GM18951 (cell line): ENCODE results near the gene CHD9NB.
A peak's percentile ranks its signal among the peaks of the same experiment; 100 is the strongest.
"Not testable (repeated sequence)": the region's sequence is repeated elsewhere in the genome, so short reads cannot be mapped to it uniquely, and the experiment has no call there.

Experiments used
- POLR2A ChIP-seq: IDR thresholded peaks from 4 replicates; pipeline ENCODE4 v1.6.1; 2011; ENCODE audit warnings: mild to moderate bottlenecking; ENCODE audit not compliant: insufficient read length, insufficient read depth; ENCODE audit errors: extremely low read depth
- in situ Hi-C: fragments of 300-500 bp; cut with MboI; formaldehyde crosslinking; loops from one replicate; pipeline ENCODE4 v1.12.0; 2022; ENCODE audit warnings: low sequenced_read_pairs, mixed read lengths, inconsistent platforms; ENCODE audit not compliant: unreplicated experiment

Gene CHD9NB

GRCh38 chr16:53080345-53081031, 27.8 kb upstream of the CHD9NB start:
- in situ Hi-C loops: no loop called here
- TF ChIP-seq POLR2A: no peak

DNA sequence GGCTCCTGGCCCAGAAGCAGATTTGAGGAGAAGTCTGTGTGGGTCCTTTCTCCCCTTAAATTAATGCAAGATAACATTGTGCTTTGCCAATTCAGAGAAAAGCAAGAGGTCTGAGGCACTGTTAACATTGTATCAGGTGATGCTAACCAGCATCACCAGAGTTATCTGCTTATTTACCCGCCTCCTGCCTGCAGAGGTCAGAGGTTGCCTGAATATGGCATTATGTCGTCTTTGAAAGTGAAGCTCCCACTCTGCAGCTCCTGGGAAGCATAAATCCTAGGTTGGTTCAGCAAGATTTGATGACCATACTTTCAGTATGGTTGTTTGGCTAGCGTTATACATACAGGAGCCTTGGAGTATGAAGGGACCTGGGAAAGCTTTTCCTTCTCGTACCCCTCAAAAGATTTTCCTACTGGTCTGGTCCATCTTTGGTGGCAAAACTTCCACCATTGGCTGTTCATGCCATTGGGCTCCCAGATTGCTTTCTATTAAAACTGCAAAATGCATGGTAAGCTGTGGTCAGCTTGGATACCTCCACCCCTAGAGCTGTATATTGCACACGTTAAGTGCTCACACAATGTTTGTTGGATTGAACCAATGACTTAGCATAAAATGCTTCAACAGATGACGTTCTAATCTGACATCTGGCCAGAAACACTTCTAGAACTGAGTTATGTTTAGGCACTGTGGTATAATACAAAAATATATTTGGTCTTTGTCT, 26.2 kb upstream of the CHD9NB start:
- TF ChIP-seq POLR2A: no peak
- in situ Hi-C loops: no loop called here

- in situ Hi-C loops: no loop called here
- no peak for TF ChIP-seq POLR2A
Measured at GRCh38 chr16:53078247-53078646, 25.6 kb upstream of the CHD9NB start.

GRCh38 chr16:53075461-53075860, 22.8 kb upstream of the CHD9NB start:
- in situ Hi-C loops: not testable (repeated sequence)

GRCh38 chr16:53074296-53074695, 21.6 kb upstream of the CHD9NB start:
- in situ Hi-C loops: not testable (repeated sequence)

- TF ChIP-seq POLR2A: no peak
- in situ Hi-C loops: no loop called here
Measured at GRCh38 chr16:53073022-53073421, 20.3 kb upstream of the CHD9NB start.

- in situ Hi-C loops: no loop called here
Measured at GRCh38 chr16:53071748-53072301, 19.1 kb upstream of the CHD9NB start.

GRCh38 chr16:53069772-53070171, 17.1 kb upstream of the CHD9NB start:
- in situ Hi-C loops: loop anchor here (10.0 kb wide), 1 partner anchor 55 kb away; no protein-coding TSS in a partner anchor

More at GRCh38 chr16:53071748-53072301, 19.1 kb upstream of the CHD9NB start:
- TF ChIP-seq POLR2A: no peak

GRCh38 chr16:53068423-53068833, 15.7 kb upstream of the CHD9NB start:
- in situ Hi-C loops: loop anchor here (10.0 kb wide), 1 partner anchor 56 kb away; no protein-coding TSS in a partner anchor
- TF ChIP-seq POLR2A: no peak

More at GRCh38 chr16:53069772-53070171, 17.1 kb upstream of the CHD9NB start:
- no peak for TF ChIP-seq POLR2A

DNA sequence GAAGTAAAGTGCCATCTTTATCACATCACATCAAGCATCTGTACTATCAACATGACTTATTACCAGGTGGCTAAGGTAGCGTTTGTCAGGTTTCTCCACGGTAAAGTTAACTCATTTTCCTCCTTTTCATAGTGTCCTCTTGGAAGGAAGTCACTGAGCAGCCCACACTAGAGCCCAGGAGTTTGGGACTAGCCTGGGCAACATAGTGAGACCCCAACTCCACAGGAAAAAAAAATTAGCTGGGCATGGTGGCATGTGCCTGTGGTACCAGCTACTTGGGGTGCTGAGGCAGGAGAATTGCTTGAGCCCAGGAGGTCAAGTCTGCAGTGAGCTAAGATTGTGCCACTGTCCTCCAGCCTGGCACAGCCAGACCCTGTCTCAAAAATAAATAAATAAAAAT, 15.0 kb upstream of the CHD9NB start:
- in situ Hi-C loops: loop anchor here (10.0 kb wide), 1 partner anchor 57 kb away; no protein-coding TSS in a partner anchor
- TF ChIP-seq POLR2A: no peak

- in situ Hi-C loops: loop anchor here (10.0 kb wide), 1 partner anchor 59 kb away; no protein-coding TSS in a partner anchor
Measured at GRCh38 chr16:53065461-53066061, 12.9 kb upstream of the CHD9NB start.

DNA sequence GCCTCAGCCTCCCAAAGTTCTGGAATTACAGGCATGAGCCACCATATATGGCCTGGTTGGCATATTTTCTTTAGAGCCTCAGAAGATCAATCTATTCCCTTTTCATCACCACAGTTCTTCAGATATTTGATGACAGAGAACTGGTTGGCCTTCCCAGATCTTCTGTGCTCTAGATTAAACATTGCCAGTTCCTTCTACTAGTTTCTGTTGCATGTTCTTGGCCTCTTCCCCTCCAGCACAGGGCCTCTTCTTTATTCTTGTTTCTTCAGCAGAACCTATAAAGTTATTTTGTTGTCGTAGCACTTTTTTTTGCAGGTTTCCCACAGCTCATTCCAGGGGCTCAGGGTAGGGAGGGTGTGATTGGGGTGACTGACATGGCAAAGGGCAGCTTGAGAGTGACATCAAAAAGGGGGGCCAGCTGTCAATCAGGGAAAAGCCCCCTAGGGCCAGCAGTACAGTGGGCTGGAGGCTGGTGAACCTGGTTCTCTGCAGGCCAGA, 11.4 kb upstream of the CHD9NB start:
- in situ Hi-C loops: loop anchor here (10.0 kb wide), 1 partner anchor 61 kb away; no protein-coding TSS in a partner anchor
- no peak for TF ChIP-seq POLR2A

More at GRCh38 chr16:53065461-53066061, 12.9 kb upstream of the CHD9NB start:
- no peak for TF ChIP-seq POLR2A

GRCh38 chr16:53061701-53062159, 9.0 kb upstream of the CHD9NB start:
- in situ Hi-C loops: loop anchor here (10.0 kb wide), 1 partner anchor 63 kb away; no protein-coding TSS in a partner anchor
- TF ChIP-seq POLR2A: peak; percentile 17
